ENCODE measurements around the gene AFF3.
A peak's percentile ranks its signal among the peaks of the same experiment; 100 is the strongest.
"Not testable (repeated sequence)": the region's sequence is repeated elsewhere in the genome, so short reads cannot be mapped to it uniquely, and the experiment has no call there.

The AFF3 gene

DNA sequence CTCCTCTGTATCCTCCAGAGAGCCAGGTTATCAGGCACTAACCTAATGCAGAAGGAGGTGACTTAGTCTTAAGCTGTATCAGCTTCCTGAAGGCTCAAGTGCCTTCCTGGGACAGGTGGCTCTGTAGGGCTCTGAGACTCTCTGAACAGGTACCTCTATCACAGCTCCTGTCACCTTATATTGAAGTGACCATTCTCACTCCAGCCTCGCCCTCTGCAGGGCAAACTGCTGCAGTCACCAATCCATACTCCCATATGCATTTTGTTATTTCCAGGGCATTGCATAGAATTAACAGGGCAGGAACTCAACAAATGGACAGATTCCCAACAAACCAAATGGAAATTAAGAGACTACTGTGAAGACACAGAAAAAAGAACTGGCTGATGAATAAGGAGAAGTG, 449.6 kb downstream of the AFF3 start:
- DNase-seq = no peak

- DNase-seq = no peak
Observed at GRCh38 chr2:99691926-99692325, 450.5 kb downstream of the AFF3 start.

- DNase-seq = no peak
Observed at GRCh38 chr2:99689145-99689742, 453.1 kb downstream of the AFF3 start.

DNA sequence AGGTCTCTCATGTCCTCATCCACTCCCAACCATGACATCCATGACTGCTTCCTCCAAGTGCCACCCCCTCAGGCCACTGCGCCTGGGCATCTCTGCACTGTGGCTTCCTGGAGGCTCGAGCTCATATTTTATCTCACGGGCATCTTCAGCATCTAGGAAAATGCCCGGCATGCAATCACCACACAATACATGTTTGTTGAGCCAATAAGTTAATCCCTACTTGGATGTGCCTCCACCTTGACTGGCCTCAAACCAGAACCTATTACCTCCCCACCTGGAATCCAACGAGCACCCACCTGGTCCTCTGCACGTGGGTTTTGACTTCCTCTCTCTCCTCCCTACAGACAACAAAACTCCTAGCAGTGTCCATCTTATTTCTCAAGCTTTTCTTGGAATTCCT, 453.7 kb downstream of the AFF3 start:
- no peak for DNase-seq

DNA sequence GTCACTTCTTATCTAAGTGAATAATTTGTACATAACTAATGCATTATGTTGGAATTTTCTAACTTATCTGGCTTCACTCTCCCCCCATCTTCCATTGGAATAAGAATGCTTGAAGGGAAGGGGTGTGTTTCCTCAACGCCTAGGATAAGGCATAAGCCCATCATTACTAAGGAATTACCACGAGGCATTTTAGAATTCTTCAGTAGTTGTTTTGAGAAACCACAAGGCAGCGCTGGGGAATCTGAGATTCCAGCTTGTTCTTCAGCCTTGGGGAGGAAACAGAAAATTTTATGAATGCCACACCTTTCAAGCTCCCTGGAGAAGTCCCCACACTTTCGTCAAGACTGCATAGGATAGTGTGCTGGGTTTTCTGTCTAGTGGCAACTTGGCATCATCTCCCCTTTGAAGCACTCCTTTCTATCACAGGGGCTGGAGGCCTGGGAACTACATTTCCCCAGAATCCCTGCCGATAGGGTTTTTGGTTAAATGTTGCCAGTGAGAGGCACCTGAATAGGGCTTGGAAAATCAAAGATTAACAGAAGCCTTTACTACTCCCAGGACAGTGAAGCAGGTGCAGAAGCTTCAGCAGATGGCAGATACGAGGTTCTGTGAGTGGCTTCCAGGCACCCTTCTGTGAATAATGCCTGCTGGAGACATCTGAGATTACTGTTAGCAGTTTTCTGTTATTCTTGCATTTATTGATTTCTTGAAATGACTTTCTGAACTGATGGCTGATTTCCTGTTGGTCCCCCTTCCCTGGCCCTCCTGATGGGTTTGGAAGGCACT, 459.9 kb downstream of the AFF3 start:
- DNase-seq = peak; percentile 88

GRCh38 chr2:99680946-99681345, 461.4 kb downstream of the AFF3 start:
- DNase-seq = peak; percentile 84

DNA sequence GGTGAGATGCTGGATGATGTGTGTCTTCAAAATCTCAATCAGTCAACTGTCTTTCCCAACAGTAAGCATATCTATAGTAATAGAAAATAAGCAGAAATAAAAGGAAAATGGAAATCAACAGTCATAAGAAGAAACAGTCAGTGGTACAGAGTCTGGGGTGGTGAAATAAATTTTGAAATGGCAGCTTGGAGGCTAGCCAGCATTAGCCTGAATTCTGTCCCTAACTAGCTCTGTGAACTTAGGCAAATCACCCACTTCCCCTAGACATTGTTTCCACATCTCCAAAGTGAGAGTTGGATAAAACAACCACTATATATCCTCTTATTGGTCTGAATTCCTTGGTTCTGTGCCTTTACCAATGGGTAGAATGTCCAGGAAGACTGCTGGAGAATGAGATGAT, 462.9 kb downstream of the AFF3 start:
- DNase-seq = no peak

DNA sequence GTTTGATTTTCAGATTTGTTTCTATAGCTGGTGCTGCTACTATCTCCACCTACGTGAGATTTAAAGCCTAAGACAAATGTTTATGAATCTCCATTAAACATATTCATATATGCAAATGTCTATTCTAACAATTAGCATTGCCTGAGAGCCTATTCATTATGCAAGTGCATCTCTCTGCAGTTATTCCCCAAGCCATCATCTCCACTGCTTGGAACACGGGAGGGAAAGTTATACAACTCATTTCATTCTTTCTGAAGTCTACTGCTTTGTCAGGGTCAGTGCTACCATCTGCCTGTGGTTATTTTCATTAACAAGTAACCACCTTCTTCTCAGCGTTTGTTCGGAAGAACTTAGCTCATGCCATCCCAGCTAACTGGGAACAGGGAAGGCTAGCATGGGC, 463.8 kb downstream of the AFF3 start:
- no peak for DNase-seq

GRCh38 chr2:99677814-99678213, 464.6 kb downstream of the AFF3 start:
- DNase-seq = no peak

DNA sequence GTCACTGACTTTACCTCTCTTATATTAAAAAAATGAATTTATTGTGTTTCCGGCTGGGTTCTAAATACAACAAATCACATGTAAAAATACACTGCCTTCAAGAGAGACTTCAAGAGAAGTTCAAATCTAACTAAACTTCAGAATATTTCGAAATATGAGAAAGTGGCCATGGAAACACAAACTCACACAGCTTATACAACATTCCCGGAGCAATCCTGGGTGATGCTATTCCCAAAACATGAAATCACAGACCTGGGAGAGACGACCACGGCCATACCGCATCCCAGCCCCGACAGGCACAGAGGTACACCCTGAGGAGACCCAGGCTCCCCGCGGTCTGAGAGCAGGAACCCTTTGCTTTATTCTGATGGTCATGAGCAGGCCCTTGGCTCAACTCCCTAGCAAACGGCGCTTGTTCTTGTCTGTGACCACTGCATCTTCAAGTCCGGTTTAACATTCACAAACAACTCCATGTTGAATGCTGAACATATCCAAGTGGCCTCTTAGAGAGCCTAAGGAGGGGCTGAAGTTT, 467.2 kb downstream of the AFF3 start:
- DNase-seq = no peak

- DNase-seq = no peak
Observed at GRCh38 chr2:99674090-99674489, 468.3 kb downstream of the AFF3 start.

- no peak for DNase-seq
Observed at GRCh38 chr2:99672766-99673350, 469.5 kb downstream of the AFF3 start.

DNA sequence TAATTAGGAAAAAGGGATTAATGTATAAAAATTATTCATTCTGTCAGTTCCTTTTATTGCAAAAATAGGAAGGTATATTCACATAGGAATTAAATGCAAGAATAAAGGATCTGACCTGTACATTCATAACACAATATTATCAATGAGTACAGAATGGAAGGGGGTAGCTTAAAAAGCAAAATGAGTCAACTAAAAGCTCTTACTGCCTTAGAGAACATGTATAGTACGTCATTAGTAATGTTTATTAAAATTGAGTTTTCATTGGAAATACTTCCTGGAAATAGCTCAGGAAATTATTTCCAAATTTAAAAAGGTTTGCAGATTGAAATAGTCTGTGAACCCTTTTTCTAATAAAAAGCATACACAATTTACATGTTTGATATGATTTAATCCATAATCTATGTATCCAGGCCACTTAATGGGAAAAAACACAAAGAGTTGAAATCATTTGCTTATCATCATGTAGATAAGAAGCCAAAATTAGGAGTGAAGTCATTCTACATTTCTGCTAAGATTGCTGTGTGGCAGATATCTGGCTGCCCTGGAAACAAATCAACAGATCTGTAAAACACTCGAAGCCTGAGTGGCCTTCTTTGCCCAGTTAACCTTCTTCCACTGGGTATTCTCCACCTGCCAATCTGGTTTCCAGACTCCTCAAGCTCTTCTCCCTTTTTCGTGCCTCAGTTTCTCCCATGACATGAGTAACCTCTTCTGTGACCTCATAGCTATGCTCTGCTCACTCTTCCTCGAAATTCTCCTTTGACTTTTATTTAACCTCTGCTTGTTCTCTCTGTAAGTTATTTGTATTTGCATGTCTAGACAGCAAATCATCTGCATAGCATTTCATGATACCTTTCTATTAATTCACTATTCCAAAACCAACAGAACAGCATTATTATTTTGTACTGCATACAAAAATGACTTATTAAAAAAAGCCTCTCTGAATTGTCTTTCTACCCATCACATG, 471.3 kb downstream of the AFF3 start:
- DNase-seq = peak; percentile 24

DNA sequence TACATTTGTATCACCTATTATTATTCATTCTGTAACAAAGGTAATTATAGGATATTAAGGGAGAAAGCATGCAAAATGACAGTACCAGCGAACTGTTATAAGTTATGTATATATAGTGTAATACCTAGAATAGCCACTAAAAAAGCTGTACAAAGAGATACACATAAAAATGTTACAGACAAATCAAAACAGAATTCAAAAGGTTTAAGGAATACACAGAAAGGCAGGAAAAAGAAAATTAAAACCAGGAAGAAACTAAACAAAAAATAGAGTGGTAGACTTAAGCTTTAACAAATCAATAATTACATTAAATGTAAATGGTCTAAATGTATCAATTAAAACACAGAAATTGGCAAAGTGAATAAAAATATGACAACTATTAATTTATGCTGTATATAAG, 476.1 kb downstream of the AFF3 start:
- no peak for DNase-seq

GRCh38 chr2:99663641-99664040, 478.7 kb downstream of the AFF3 start:
- no peak for DNase-seq

- DNase-seq = peak; percentile 95
Observed at GRCh38 chr2:99662761-99663341, 479.5 kb downstream of the AFF3 start.

DNA sequence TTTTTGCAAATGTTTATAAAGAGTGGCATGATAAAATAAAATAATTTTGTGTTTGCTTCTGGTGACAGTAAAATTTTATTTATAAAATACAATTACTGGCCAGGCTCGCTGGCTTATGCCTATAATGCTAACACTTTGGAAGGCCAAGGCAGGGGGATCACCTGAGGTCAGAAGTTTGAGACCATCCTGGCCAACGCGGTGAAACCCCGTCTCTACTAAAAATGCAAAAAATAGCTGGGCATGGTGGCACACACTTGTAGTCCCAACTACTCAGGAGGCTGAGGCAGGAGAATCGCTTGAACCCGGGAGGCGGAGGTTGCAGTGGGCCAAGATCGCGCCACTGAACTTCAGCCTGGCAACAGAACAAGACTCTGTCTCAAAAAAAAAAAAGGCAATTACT, 480.6 kb downstream of the AFF3 start:
- not testable (repeated sequence) for DNase-seq

DNA sequence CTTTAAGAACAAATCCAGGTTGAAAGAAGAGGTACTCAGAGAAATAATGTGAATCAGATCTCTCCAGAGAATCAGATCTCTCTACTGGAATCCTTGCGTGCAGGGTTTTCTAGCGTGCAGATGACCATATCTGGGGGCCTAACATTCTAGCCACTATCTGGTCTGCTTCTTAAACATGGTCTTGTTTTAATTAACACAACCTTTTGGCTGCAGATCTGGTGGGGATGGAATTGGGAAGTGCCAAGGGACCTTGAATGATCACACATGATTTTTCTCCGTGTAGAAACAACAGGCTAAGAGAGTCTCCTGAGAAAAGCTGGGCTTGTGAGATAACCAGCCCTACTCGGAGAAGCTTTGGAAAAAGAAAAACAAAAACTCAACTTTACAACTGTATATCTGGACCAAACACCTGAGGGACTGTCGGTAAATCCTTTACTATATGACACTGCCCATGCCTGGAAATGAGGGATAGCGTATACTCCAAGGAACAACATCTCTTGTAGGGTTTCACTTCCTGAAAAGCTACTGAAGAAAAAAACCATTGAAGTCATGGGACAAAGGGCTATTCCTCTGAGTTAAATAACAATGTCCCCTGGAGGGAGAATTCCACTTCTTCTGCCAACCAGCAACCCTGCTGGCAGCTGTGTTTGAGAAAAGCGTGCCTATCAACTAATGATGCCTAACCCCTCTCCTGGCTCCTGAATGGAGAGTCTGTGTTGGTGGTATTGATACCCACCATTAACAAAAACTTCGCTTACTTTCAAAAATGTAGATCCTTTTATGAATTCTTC, 481.6 kb downstream of the AFF3 start:
- no peak for DNase-seq

DNA sequence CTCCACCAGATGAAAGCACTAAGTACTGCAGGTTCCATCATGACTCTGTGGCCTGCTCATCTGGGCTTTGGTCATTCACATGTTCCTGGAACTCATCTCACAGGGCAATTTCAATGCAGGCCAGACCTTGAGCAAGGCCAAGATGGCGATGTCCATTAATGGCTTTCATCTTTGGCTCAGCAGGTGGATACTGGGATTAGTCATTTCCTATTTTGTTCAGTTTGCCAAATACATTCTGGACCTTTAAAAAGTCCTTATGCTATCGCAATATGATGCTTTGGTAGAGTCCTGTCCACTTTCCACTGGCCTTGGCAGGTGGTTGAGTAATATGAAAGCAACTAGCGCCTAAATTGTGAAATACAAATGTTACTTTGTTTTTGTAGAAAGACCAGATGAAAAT, 482.5 kb downstream of the AFF3 start:
- DNase-seq = no peak

DNA sequence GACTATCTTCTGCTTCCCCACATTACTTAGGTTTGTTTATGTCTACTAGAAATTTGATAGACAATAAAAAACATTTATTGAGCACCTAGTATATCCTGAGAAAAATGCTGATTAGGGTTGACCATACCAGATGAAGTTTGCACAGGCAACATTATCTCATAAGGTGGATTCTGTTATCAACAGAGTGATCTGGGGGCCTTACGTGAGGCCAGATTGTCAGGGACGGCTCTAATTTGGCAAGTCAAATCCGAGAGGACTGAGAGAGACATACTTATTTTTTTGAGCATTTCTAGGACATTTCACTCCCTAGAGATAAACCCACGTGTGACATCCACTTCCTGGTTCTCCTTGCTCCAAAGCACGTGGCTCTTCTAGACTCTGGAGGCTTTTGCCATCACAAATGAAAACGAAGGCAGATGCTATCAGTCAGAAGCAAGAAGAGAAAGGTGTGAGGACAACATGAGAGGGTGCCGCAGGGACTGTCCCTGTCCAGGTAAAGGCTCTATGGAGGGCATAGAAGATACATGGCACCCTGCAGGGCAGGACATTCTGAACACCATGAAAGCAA, 484.6 kb downstream of the AFF3 start:
- no peak for DNase-seq

DNA sequence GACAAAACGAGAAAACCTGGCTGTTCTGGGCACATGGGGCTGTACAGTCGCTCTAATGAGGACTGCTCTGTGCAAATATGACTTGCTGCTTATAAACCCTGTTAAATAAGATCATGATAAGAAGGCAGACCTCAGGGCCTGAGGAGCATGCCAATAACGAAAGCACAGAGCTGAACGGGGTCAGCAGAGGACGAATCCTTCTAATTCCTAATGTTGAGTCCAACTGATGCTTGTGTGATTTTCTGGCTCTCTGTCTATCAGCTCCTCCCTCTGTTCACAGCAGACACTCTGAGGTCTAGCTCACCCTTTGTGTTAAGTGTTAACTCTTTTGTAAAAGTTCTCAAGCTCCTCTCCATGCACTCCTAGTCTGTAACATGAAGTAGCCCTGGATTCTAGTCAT, 485.4 kb downstream of the AFF3 start:
- no peak for DNase-seq
